ENCODE data around the gene HCRT. TPM values are rescaled to one million over a fixed set of nuclear protein-coding genes. Genes with fewer than 3 reads are reported as not detected.

Gene HCRT
- total and polyA plus RNA-seq, 11 donors, result not detected

DNA sequence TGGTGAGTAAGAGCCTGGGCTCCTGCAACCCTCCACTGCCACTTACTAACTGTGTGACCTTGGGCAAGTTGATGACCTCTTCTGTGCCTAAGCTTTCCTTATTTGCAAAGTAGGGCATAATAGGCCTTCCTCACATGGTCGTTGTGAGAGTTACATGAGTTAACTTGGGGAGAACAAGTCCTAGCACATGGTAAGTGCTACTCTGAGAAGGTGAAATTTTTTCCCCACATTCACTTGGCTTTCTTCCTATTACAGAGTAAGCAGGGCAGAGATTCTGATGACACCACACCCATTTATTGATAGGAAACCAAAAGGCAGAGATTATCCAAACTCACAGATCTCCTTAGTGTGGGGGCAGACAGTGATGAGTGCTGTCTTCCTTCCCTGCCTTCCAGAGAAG lies 5.9 kb downstream of the HCRT start:
- Histone ChIP-seq H3K9me3 (no peaks in the 10 kb centered on the region), H3K4me3 (no peak overlapping the region), H3K27me3 (peaks cover 0 to 28% (median 14%) of the 10 kb centered on the region in 9 donors), H3K27ac (no peak overlapping the region), H3K4me1 (peaks cover 0 to 34% (median 22%) of the 10 kb centered on the region in 12 donors), H3K36me3 (no peaks in the 10 kb centered on the region)
- TF ChIP-seq, protein P1, sequence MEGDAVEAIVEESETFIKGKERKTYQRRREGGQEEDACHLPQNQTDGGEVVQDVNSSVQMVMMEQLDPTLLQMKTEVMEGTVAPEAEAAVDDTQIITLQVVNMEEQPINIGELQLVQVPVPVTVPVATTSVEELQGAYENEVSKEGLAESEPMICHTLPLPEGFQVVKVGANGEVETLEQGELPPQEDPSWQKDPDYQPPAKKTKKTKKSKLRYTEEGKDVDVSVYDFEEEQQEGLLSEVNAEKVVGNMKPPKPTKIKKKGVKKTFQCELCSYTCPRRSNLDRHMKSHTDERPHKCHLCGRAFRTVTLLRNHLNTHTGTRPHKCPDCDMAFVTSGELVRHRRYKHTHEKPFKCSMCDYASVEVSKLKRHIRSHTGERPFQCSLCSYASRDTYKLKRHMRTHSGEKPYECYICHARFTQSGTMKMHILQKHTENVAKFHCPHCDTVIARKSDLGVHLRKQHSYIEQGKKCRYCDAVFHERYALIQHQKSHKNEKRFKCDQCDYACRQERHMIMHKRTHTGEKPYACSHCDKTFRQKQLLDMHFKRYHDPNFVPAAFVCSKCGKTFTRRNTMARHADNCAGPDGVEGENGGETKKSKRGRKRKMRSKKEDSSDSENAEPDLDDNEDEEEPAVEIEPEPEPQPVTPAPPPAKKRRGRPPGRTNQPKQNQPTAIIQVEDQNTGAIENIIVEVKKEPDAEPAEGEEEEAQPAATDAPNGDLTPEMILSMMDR (IDR thresholded peaks at IDR 0.05), result no peak
- no peak for TF ChIP-seq POLR2A (IDR thresholded peaks at IDR 0.05)
- DNase-seq (no peak), ATAC-seq (no peak)
- intact Hi-C loops (cut with DNase I), result no loop called here
- 24 to 41% (median 30%) methylated on average over 1 of the region's 1 CpG for WGBS, 4 donors

DNA sequence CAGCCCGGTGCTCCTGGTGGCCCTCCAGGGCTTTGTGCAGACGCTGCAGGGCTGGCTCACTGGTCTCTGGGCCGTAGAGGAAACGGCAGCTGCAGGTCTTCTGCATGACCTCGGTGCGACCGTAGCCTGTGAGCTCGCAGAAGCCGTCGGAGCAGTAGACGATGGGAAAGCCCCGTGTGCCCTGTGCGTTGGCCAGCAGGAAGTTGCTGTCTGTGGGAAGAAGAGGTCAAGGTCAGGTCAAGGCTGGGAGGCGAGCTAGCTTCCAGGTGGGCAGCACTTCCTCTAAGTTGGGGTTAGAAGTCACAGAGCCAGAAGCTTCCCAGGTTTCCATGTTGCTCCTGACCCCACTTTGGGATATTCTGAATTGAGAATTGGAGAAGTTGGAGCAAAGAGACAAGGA lies 6.4 kb downstream of the HCRT start:
- peaks cover 0 to 31% (median 20%) of the 10 kb centered on the region in 12 donors for H3K4me1 ChIP-seq
- no peak for DNase-seq
- H3K27ac ChIP-seq, result no peak overlapping the region
- H3K4me3 ChIP-seq, result no peak overlapping the region
- no peaks in the 10 kb centered on the region for H3K36me3 ChIP-seq
- intact Hi-C loops (cut with DNase I), result no loop called here
- ATAC-seq, result no peak
- TF ChIP-seq POLR2A (IDR thresholded peaks at IDR 0.05), result no peak
- TF ChIP-seq, protein P1 (IDR thresholded peaks at IDR 0.05), result no peak
- H3K27me3 ChIP-seq, result peaks cover 0 to 28% (median 14%) of the 10 kb centered on the region in 9 donors
- no peaks in the 10 kb centered on the region for H3K9me3 ChIP-seq
- WGBS, 4 donors, result 30 to 40% (median 33%) methylated on average over 3 to 14 of the region's 14 CpGs

- intact Hi-C loops (cut with DNase I), result no loop called here
- TF ChIP-seq POLR2A (IDR thresholded peaks at IDR 0.05), result no peak
- TF ChIP-seq, protein P1 (IDR thresholded peaks at IDR 0.05), result no peak
- Histone ChIP-seq H3K4me3 (no peak overlapping the region), H3K27me3 (peaks cover 0 to 28% (median 14%) of the 10 kb centered on the region in 9 donors), H3K9me3 (no peaks in the 10 kb centered on the region), H3K27ac (no peak overlapping the region), H3K36me3 (no peaks in the 10 kb centered on the region), H3K4me1 (peaks cover 0 to 22% (median 13%) of the 10 kb centered on the region in 12 donors)
- 70 to 90% (median 85%) methylated on average over 2 of the region's 2 CpGs for WGBS, 4 donors
- DNase-seq, result no peak
- no peak for ATAC-seq
Measured at GRCh38 chr17:42177684-42178083, 7.6 kb downstream of the HCRT start.

DNA sequence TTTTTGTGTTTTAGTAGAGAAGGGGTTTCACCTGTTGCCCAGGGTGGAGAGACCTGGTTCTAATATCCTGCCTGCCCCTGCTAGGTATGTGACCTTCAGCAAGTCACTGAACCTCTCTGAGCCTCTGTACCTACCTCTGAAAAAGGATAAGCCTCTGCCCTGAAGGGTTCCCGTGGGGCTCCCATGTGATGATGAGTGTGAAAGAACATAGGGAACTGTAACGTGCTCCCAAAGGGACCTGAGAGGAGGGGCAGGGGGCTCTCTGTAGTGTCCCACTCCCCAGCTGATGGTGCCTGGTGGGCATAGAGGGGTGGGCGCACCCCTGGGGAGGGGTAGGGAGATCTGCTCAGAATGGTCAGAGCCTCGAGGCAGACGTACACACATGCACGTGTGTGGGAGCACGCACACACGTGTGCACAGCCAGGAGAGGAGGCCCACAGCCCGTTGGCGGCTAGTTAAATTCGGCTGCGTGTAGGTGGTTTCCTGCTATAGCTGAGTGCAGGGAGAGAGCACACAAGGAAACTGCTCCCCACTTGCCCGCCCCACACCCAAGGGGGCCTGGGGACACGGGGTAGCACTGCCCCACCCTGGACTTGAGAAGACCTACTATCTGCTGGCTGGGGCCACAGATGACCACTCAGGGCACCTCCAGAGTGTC lies 11.0 kb downstream of the HCRT start:
- H3K36me3 ChIP-seq, result no peaks in the 10 kb centered on the region
- no peaks in the 10 kb centered on the region for H3K9me3 ChIP-seq
- H3K4me3 ChIP-seq, result no peak overlapping the region
- no peak for ATAC-seq
- WGBS, 4 donors, result 69 to 80% (median 75%) methylated on average over 14 of the region's 14 CpGs
- intact Hi-C loops (cut with DNase I), result no loop called here
- TF ChIP-seq, protein P1 (IDR thresholded peaks at IDR 0.05), result no peak
- TF ChIP-seq POLR2A (IDR thresholded peaks at IDR 0.05), result no peak
- H3K27me3 ChIP-seq, result no peaks in the 10 kb centered on the region
- DNase-seq, result no peak
- no peak overlapping the region for H3K27ac ChIP-seq
- no peaks in the 10 kb centered on the region for H3K4me1 ChIP-seq
